GM21576 (cell line): ENCODE results near the gene HM13.
"Not testable (repeated sequence)": the region's sequence is repeated elsewhere in the genome, so short reads cannot be mapped to it uniquely, and the experiment has no call there.

Experiments
- ATAC-seq: cut with Tn5 transposase; IDR thresholded peaks from one replicate; pipeline ENCODE4 v1.9.1; 2021; ENCODE audit warnings: mild to moderate bottlenecking, moderate library complexity; ENCODE audit not compliant: unreplicated experiment

Gene HM13

DNA sequence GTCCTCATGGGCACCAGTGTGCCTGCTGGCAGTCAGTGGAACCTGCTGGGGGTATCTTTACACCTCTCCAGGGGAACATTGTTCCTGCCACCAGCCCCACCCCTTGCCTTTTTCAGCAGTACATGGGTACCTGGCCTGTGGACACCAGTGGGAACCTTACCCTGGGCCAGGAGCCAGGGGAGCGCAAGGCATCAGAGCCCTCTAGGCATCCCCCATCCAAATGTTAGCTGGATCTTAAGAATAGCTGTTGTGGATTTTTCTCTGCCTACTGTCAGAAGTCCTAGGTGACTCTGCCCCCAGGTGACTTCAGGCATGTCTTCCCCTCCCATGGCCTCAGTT is 52.0 kb downstream of the HM13 start:
- ATAC-seq = no peak

DNA sequence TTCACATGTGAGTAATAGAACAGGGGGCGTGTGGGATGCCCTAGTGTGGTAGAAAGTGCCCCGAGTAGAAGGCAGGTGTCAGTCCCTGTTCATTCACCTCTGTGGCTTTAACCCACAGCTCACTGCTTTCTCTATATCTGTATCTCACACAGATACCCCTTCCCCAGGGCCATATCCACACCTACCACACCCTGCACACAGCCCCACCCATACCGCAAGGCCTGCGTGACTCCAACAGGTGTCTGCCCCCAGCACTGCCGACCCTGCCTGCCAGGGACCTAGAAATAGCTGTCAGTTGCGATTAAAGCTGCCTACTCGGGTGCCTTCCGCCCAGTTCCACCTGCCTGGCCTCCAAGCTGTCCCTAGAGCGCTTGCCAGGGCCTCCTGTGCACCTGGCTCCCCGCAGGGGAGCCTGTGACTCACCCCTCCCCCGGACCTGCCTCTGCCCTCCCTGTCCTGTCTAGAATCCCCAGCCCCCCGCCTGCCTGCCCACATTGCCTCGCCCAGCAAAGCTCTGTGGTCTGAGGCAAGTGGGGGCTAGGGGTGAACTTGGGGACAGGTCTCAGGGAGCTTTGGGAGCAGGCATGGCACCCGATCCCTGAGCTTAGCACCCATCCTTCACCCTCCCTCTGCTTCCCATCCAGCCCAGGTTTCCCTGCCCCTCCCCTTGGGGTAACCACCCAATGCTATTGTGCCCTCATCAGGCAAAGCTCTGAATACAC is 52.6 kb downstream of the HM13 start:
- ATAC-seq = no peak

DNA sequence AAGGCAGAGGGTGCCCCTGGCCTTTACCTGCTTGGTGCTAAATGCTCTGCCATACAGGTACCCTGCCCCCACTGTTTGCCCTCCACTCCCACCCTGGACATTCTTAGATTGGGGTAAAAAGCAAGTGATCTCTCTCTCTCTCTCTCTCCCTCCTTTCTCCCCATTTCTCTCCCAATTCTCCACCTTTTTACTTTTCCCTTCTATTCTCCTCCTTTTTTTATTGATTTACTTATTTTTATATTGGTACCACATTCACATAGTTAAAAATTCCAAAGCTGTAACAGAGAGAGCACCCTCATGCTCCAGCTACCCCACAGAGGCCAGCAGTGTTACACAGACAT is 53.1 kb downstream of the HM13 start:
- ATAC-seq = no peak

DNA sequence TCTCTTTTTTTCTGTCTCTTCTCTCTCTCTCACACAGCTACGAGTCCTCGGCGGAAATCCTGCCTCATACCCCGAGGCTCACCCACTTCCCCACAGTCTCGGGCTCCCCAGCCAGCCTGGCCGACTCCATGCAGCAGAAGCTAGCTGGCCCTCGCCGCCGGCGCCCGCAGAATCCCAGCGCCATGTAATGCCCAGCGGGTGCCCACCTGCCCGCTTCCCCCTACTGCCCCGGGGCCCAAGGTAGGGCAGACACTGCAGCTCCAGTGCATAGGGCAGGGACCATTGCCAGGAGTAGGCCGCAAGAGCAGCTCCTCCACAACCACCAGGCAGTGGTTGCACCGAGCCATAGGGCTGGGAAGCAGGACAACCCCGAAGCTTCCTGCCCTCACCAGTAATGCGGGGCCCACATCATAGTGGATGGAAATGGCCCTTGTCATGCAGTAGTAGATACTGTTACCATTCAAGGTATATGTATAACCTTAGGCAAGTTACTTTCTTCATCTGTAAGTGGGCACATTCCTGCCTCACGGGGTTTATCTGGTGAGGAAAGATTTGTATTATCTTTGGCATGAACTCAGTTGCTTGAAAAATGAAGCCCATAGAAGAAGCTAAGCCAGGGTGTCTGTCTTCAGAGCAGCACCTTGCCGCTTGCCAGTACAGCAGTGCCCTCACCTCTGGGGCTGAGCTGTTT is 53.9 kb downstream of the HM13 start:
- no peak for ATAC-seq

DNA sequence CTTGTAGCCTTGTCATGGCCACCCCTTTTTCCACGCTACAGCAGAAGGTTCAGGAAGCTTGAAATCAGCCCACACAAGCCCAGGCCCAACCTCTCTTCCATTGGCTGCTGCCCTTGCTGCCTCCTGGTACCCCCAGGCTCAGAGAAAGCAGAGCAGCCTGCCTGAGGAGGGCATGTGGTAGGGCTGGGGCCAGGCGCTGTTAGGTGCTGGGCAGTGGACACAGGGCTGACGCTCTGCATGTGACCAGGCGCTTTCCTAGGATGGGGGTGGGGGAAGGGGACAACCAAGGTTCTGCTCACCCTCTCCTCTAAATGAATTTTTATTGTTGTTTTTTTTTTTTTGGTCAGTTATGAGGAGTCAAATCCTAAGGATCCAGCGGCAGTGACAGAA is 54.5 kb downstream of the HM13 start:
- ATAC-seq = no peak

DNA sequence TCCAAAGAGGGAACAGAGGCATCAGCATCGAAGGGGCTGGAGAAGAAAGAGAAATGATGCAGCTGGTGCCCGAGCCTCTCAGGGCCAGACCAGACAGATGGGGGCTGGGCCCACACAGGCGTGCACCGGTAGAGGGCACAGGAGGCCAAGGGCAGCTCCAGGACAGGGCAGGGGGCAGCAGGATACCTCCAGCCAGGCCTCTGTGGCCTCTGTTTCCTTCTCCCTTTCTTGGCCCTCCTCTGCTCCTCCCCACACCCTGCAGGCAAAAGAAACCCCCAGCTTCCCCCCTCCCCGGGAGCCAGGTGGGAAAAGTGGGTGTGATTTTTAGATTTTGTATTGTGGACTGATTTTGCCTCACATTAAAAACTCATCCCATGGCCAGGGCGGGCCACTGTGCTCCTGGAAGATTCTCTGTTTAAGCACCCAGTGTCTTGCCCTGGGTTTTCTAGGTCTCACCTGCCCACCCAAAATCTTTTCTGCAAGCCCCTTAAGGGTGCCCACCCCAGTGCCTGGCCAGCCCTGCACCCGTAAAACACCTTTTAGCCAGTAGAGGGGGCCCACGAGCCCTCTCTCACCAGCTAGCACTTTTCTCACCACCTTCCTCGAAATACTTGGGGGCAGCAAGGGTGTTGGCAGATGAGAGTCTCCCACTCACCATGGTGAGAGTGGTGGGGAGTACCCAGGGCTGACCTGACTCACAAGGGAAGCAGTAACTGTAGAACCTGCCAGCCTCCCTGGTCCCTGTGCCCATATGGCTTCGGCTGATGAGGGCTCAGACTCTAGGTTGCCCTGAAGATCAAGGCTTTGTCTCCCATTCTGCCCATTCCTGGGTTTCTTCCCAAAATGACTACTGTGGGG is 55.1 kb downstream of the HM13 start:
- no peak for ATAC-seq

DNA sequence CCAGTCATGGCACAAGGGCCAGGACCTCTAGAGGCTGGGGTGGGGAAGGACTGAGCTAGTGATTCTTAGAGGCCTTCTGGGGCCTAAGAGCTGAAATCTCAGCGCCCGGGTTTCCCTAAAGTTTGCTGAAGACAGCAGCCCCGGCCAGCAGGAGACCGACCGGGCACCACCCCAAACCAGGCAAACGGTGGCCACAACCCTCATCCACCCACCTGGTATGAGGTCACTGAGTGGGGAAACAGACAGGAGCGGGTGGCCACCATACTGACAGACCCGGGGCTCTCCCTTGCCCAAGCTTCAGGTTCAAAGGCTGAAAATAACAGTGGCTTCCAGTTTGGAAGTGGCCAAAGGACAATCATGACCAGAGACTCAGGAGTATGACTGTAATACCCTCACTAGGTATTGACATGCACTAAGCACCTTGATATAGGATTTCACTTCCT is 55.8 kb downstream of the HM13 start:
- no peak for ATAC-seq

DNA sequence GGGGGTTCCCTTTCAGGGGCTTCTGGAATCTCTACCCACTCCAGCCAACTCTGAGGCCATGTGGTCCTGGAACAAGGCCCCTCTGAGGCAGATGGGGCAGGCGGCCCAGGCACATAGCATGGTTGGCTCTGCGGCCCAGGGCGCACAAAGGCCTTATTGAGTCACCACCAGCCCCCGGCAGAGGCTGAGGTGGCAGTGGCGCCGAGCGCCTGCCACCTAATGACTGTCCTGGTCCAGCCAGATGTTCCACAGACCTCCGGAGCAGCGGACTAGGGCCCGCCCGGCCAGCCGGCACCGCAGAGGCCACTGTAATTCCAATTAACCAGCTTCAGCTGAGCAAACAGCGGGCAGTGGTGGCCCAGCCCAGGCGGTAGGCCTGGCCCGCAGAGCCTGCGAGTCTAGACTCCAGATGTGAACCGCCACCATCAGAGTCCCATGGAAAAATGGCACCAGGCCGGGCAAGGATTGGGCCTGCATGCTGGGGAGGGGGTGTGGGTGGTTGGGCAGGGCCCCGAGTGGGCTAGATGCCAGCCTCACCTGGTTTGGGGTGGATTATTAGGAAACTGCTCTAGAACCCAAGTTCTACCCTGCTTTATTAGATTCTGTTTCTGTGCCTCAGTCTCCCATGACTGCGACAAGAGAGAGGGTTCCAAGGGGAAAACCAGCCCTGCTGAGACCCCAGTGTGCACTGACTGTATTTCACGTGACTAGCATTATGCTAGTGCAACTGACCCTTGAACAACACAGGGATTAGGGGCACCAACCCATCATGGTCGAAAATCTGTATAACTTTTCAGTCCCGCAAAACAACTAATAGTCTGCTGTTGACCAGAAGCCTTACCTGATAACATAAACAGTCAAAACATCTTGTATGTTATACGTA is 56.7 kb downstream of the HM13 start:
- no peak for ATAC-seq

DNA sequence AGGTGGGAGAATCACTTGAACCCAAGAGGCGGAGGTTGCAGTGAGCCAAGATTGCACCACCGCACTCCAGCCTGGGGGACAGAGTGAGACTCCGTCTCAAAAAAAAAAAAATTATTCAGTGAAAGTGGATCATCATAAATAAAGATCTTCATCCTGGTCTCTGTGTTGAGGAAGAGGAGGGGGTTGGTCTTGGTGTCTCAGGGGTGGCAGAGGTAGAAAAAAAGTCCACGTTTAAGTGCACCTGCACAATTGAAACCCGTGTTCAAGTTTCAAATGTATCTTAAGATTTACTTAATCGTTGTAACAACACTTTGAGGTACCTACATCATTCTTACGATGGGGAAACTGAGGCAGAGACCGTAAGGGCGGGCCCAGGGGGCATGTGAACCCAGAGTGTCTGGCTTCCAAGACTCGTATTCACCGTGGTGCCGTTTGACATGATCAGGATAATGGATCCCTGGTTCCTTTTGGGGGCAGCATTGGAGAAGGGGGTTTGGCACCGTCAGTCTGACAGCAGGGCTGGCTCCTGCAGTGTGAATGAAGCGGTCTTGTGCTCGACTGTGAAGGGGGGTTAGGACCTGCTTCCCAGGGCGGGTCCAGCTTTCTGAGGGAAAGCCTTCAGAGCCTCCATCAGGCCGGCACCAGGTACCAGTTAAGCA is 57.9 kb downstream of the HM13 start:
- no peak for ATAC-seq

DNA sequence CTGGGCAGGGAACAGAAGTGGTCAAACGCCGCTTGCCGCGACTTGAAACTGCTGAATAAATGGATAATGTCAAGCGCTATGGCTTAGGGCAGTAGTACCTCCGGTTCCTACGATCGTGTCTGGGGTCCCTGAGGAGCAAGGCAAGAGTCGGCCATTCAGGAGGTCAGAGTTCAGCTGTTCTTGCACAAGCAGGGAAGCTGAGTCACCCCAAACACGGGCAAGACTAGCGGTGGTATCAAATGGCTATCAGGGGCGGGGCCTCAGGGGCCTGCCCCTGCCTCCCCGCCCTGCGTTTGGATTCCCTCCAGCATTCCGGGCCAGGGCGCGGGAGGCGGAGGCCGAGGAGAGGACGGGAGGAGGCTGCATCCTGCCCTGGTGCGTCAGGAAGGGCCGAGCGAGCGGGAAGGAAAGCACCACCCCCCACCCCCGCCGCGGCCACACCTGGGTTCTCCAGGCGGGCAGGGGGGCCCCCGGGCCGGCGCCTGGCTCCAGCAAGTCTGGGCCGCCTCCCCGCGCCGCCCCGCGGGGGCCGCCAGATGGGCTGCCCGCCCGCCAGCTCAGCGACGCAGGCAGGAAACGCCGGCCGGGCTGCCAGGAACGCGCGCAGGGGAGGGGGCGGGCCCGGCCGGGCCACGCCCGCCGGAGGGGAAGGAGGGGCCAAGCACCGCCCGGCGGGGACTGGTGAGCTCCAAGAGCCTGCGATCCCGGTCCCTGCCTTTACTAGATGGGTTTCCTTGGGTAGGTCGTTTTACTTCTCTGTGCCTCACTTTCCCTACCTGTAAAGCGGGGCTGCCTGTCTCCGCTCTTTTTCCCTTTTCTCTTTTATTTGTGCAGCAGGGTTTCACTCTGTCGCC is 58.7 kb downstream of the HM13 start:
- ATAC-seq = peak; percentile 74

DNA sequence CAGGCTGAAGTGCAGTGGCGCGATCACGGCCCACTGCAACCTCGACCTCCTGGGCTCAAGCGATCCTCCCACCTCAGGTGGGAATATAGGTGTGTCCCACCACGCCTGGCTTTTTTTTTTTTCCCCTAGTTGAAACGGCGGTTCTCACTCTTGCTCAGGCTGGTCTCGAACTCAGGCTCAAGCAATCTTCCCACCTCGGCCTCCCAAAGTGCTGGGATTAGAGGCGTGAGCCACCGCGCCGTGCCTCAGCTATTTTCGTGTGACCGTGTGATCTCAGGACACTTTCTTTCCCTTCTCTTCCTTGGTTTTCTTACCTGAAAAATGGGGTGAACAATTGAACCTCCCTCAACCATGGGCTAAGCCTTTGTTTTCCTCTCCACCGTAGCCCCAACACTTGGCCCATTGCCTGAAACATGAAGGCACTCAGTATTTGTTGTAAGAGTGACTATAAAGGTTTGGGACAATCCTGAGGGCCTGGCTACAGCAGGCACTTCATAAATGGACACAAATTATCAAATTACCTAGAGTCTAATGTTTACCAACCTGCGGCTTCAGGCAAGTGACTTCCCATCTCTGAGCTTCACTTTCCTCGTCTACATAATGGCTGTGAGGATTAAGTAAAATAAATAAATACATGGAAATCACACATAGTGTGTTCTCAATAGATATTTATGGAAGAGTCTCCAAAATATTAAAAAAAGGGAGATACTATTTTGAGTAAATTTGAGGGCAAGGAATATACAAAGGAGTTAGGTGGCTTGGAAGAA is 59.5 kb downstream of the HM13 start:
- ATAC-seq = no peak

DNA sequence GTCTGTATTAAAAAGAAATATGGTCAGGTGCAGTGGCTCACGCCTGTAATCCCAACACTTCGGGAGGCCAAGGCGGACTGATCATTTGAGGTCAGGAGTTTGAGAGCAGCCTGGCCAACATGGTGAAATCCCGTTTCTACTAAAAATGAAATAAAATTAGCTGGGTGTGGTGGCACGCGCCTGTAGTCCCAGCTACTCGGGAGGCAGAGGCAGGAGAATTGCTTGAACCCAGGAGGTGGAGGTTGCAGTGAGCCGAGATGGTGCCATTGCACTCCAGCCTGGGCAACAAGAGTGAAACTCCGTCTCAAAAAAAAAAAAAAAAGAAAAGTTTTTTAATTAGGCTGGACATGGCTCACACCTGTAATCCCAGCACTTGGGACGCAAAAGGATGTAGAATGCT is 60.7 kb downstream of the HM13 start:
- not testable (repeated sequence) for ATAC-seq

DNA sequence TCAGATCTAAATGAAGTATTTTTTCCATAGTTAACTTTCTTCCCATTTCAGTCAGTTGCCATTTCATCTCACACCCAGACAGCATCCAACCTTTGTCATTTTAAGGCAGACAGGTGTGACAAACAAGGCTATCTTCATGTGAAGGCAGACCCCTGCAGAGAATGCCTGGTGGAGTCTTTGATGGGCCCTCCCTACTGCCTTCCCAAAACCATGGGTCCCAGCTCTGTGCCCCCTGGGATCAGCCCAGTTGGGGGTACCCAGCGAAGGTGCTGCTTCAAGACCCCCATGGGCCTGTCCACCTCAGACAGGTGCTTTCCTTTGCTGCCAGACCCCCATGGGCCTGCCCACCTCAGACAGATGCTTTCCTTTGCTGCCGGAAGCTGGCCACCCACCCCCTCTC is 62.5 kb downstream of the HM13 start:
- ATAC-seq = no peak

DNA sequence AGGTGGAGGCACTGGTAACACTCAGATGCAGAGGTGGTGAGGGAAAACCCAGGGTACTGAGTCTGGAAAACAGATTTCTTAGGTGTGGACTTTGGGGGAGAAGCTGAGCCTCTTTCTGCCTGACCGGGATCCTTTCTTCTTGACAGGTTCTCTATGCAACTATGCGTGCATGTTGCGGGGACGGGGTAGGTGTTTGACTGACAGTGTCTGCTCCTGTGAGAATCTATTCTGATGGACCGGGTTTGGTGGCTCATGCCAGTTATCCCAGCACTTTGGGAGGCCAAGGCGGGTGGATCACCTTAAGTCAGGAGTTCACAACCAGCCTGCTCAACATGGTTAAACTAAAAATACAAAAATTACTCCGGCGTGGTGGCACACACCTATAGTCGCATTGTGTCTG is 63.0 kb downstream of the HM13 start:
- no peak for ATAC-seq

DNA sequence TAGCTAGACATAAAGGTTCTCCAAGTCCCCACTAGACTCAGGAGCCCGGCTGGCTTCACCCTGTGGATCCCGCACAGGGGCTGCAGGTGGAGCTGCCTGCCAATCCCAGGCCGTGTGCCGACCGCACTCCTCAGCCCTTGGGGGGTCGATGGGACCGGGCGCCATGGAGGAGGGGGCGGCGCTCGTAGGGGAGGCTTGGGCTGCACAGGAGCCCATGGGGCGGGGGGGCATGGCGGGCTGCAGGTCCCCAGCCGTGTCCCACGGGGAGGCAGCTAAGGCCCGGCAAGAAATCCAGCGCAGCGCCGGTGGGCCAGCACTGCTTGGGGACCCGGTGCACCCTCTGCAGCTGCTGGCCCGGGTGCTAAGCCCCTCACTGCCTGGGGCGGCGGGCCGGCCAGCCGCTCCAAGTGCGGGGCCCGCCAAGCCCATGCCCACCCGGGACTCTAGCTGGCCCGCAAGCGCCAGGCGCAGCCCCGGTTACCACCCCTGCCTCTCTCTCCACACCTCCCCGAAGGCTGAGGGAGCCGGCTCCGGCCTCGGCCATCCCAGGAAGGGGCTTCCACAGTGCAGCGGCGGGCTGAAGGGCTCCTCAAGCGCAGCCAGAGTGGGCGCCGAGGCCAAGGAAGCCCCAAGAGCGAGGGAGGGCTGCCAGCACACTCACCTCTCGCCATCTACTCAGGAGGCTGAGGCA is 64.4 kb downstream of the HM13 start:
- ATAC-seq = no peak

DNA sequence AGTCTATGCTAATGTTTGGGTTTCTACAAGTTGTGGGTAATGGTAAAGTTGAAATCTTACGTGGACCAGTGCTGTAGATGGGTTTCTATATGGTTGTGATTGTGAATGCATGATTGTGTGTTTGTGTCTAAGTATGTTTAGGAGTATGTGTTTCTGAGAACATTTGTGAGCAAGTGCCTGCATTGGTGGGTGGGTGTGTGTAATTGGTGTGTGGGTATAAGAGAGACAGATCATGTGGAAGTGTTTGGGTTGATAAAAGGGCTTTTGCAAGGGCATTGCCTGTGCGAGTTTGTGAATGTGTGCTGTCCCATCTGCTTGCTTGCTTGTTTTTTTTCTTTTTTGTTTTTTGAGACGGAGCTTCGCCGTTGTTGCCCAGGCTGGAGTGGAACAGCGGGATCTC is 65.0 kb downstream of the HM13 start:
- ATAC-seq = no peak

DNA sequence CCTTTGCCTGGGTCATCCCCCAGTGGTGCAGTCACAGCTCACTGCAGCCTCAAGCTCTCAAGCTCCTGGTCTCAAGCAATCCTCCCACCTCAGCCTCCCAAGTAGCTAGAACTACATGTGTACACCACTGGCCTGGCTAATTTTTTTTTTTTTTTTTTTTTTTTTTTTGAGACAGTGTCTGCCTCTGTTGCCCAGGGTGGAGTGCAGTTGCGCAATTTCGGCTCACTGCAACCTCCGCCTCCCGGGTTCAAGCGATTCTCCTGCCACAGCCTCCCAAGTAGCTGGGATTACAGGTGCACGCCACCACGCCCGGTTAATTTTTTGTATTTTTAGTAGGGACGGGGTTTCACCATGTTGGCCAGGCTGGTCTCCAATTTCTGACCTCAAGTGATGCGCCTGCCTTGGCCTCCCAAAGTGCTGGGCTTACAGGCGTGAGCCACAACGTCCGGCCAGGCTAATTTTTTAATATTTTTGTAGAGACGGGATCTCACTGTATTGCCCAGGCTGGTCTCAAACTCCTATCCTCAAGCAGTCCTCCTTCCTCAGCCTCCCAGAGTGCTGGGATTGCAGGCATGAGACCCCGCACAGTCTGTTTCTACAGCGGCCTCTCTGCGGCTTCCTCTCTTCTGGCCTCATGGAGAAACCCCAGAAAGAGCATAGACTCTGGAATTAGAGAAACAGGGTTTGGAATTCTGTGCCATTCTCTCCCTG is 65.9 kb downstream of the HM13 start:
- not testable (repeated sequence) for ATAC-seq

DNA sequence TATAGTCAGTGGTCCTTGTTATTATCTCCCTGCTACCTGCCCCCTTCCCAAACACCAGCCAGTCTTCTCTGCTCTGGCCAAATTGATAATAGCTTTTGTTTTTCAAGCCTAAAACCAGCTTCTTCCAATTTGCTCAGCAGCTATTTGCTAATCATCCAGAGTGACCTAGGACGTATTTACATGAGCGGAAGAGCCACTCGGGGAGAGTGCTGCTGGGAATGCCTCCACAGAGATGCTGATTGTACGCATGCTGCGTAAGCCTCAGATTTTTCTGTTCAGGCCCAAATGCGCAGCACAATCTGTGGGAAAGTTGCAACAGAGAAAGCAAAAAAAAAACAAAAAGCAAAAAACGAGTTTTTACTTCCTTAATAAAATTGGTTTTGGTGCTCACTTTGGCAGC is 66.5 kb downstream of the HM13 start:
- no peak for ATAC-seq
